ENCODE data around the gene APOE.

The APOE gene

GRCh38 chr19:44957526-44957925, 51.9 kb downstream of the APOE start:
- Histone ChIP-seq H2AK5ac (ENCODE audit: low read depth, low read length) (no peak overlapping the region), H3K4me3 (ENCODE audit: low read length in 2 of 2) (peak overlapping the region; percentile 17 to 68), H3K9ac (ENCODE audit: low read depth, low read length, poor library complexity) (peak overlapping the region; percentile 86), H3K23ac (ENCODE audit: low read depth, low read length, poor library complexity) (no peak overlapping the region), H4K8ac (ENCODE audit: low read depth, low read length) (no peak overlapping the region), H3K14ac (ENCODE audit: low read length) (no peak overlapping the region), H3K36me3 (replicated peaks in 1 of 2; ENCODE audit: control insufficient read depth in 2 of 2, insufficient read depth in 2 of 2, low read length in 2 of 2) (peaks cover 11 to 35% of the 10 kb centered on the region in 2 donors), H2BK120ac (ENCODE audit: low read depth, low read length) (no peak overlapping the region), H3K4ac (ENCODE audit: low read length) (no peak overlapping the region), H2BK12ac (ENCODE audit: low read length) (peak overlapping the region; percentile 46), H3K79me1 (ENCODE audit: low read depth, low read length) (peaks cover 20% of the 10 kb centered on the region), H2BK15ac (ENCODE audit: low read length) (no peak overlapping the region), H3K27me3 (ENCODE audit: control insufficient read depth in 3 of 3, insufficient read depth in 3 of 3, low read depth in 1 of 3, low read length in 3 of 3) (no peaks in the 10 kb centered on the region), H4K91ac (ENCODE audit: low read depth, low read length, poor library complexity) (no peak overlapping the region), H3K18ac (ENCODE audit: low read length) (no peak overlapping the region), H3K4me2 (ENCODE audit: insufficient read depth, low read length, poor library complexity, severe bottlenecking) (no peak overlapping the region), H3K27ac (replicated peaks; ENCODE audit: low read length) (no peak overlapping the region), H2BK5ac (ENCODE audit: low read length) (no peak overlapping the region), H3K4me1 (ENCODE audit: control insufficient read depth in 2 of 2, insufficient read depth in 1 of 2, low read depth in 1 of 2, low read length in 2 of 2) (peaks cover 6 to 11% of the 10 kb centered on the region in 2 donors), H3K9me3 (replicated peaks in 1 of 2; ENCODE audit: control insufficient read depth in 2 of 2, insufficient read depth in 1 of 2, low read depth in 1 of 2, low read length in 2 of 2) (no peaks in the 10 kb centered on the region), H2AFZ (ENCODE audit: low read length) (no peak overlapping the region)
- WGBS, 2 donors (ENCODE audit: extremely low coverage in 2 of 2, insufficient read length in 2 of 2, insufficient replicate concordance in 1 of 2) = no CpG with 5 or more reads among the region's 7 CpGs
- DNase-seq (ENCODE audit: low spot score) = no peak

GRCh38 chr19:44958090-44958489, 52.5 kb downstream of the APOE start:
- DNase-seq (ENCODE audit: low spot score) = no peak
- H2BK15ac ChIP-seq (ENCODE audit: low read length) = no peak overlapping the region
- H4K8ac ChIP-seq (ENCODE audit: low read depth, low read length) = no peak overlapping the region
- no peak overlapping the region for H3K4ac ChIP-seq (ENCODE audit: low read length)
- H3K4me1 ChIP-seq (ENCODE audit: control insufficient read depth in 2 of 2, insufficient read depth in 1 of 2, low read depth in 1 of 2, low read length in 2 of 2) = peaks cover 6 to 11% of the 10 kb centered on the region in 2 donors
- H3K36me3 ChIP-seq (replicated peaks in 1 of 2; ENCODE audit: control insufficient read depth in 2 of 2, insufficient read depth in 2 of 2, low read length in 2 of 2) = peaks cover 11 to 36% of the 10 kb centered on the region in 2 donors
- no peak overlapping the region for H3K23ac ChIP-seq (ENCODE audit: low read depth, low read length, poor library complexity)
- no peaks in the 10 kb centered on the region for H3K27me3 ChIP-seq (ENCODE audit: control insufficient read depth in 3 of 3, insufficient read depth in 3 of 3, low read depth in 1 of 3, low read length in 3 of 3)
- peak overlapping the region; percentile 13 for H3K9ac ChIP-seq (ENCODE audit: low read depth, low read length, poor library complexity)
- no peak overlapping the region for H2BK120ac ChIP-seq (ENCODE audit: low read depth, low read length)
- peaks cover 20% of the 10 kb centered on the region for H3K79me1 ChIP-seq (ENCODE audit: low read depth, low read length)
- no peak overlapping the region for H2BK5ac ChIP-seq (ENCODE audit: low read length)
- no peak overlapping the region for H2AK5ac ChIP-seq (ENCODE audit: low read depth, low read length)
- H4K91ac ChIP-seq (ENCODE audit: low read depth, low read length, poor library complexity) = no peak overlapping the region
- no peak overlapping the region for H3K14ac ChIP-seq (ENCODE audit: low read length)
- H3K9me3 ChIP-seq (replicated peaks in 1 of 2; ENCODE audit: control insufficient read depth in 2 of 2, insufficient read depth in 1 of 2, low read depth in 1 of 2, low read length in 2 of 2) = no peaks in the 10 kb centered on the region
- H2BK12ac ChIP-seq (ENCODE audit: low read length) = no peak overlapping the region
- no peak overlapping the region for H2AFZ ChIP-seq (ENCODE audit: low read length)
- no peak overlapping the region for H3K4me3 ChIP-seq (ENCODE audit: low read length in 2 of 2)
- H3K4me2 ChIP-seq (ENCODE audit: insufficient read depth, low read length, poor library complexity, severe bottlenecking) = no peak overlapping the region
- H3K18ac ChIP-seq (ENCODE audit: low read length) = no peak overlapping the region
- H3K27ac ChIP-seq (replicated peaks; ENCODE audit: low read length) = no peak overlapping the region
- WGBS, 2 donors (ENCODE audit: extremely low coverage in 2 of 2, insufficient read length in 2 of 2, insufficient replicate concordance in 1 of 2) = no CpG with 5 or more reads among the region's 9 CpGs

Data from neuronal stem cell (in vitro differentiated cells).